Lung (tissue), 12 donors: ENCODE measurements around the gene TRA2A. TPM values are rescaled to one million over a fixed set of nuclear protein-coding genes. Genes with fewer than 3 reads are reported as not detected.

Experiments used
- ATAC-seq: fragments of 200-7000 bp; cut with Tn5 transposase; one replicate; pipeline ENCODE4 v1.9.1; 2020; ENCODE audit warnings: moderate number of reproducible peaks; ENCODE audit not compliant: insufficient read depth, low FRiP score
- DNase-seq, 3 donors: peaks; one replicate each; pipeline ENCODE4 v3.0.0-alpha.2; 2013 to 2017
- H3K27ac ChIP-seq, 2 donors: one replicate each; pipeline ENCODE4 v1.5.1; 2013; ENCODE audit warnings: mild to moderate bottlenecking in 2 of 2, moderate library complexity in 2 of 2, control low read depth in 1 of 2, inconsistent platforms in 1 of 2, low read depth in 1 of 2, low read length in 1 of 2
- H3K27me3 ChIP-seq, 3 donors: one replicate each; pipeline ENCODE4 v1.5.1; 2013; ENCODE audit warnings: low read length in 2 of 3; ENCODE audit not compliant: control insufficient read depth in 3 of 3, insufficient read depth in 3 of 3
- H3K36me3 ChIP-seq, 4 donors: one replicate each; pipeline ENCODE4 v1.5.1; 2013; ENCODE audit warnings: low read length in 4 of 4, mild to moderate bottlenecking in 1 of 4, moderate library complexity in 1 of 4; ENCODE audit not compliant: control insufficient read depth in 4 of 4, insufficient read depth in 4 of 4
- H3K4me1 ChIP-seq, 5 donors: one replicate each; pipeline ENCODE4 v1.5.1; 2013; ENCODE audit warnings: low read length in 5 of 5, mild to moderate bottlenecking in 2 of 5, moderate library complexity in 1 of 5; ENCODE audit not compliant: control insufficient read depth in 5 of 5, insufficient read depth in 5 of 5
- H3K4me3 ChIP-seq: one replicate; pipeline ENCODE4 v1.5.1; 2013; ENCODE audit warnings: mild to moderate bottlenecking, control low read depth, moderate library complexity
- H3K9ac ChIP-seq, 2 donors: one replicate each; pipeline ENCODE4 v1.5.1; 2013; ENCODE audit warnings: low read length in 2 of 2, control low read depth in 1 of 2; ENCODE audit not compliant: insufficient read depth in 1 of 2
- H3K9me3 ChIP-seq, 4 donors: one replicate each; pipeline ENCODE4 v1.5.1; 2013; ENCODE audit warnings: low read length in 3 of 4, mild to moderate bottlenecking in 1 of 4, moderate library complexity in 1 of 4; ENCODE audit not compliant: control insufficient read depth in 4 of 4, insufficient read depth in 3 of 4
- CTCF ChIP-seq: IDR thresholded peaks from 2 replicates; pipeline ENCODE4 v1.5.1; 2012; ENCODE audit warnings: mild to moderate bottlenecking; ENCODE audit errors: control extremely low read depth, extremely low read depth
- WGBS, 2 donors: extraction: QIAGEN DNeasy Blood & Tissue Kit; methylation state at CpG; one replicate each; pipeline ENCODE4 v1.1.7; 2013; 5-methylcytosine and 5-hydroxymethylcytosine counted together
- polyA plus RNA-seq, 2 donors: library from polyadenylated mRNA; stranded (reverse); fragments of 200-250 nt; gene quantifications; one replicate each; pipeline ENCODE4 v1.2.1, GENCODE V29; 2013
- total RNA-seq, 2 donors: library from RNA; depleted of rRNA in 1 of 2; stranded (reverse); fragments of >200 nt in 1 of 2; gene quantifications; one replicate each; pipeline ENCODE4 v1.2.1, GENCODE V29; 2014 to 2021
- donor health status: control.
- donor health status: control.
- donor health status: Bipolar disorder and iron deficiency.
- donor health status: healthy.
- donor health status: DM: yes; HTN: yes; CAD: no.

The TRA2A gene
- total and polyA plus RNA-seq, 4 donors: 46.3 to 99.0 (median 82.4) TPM

DNA sequence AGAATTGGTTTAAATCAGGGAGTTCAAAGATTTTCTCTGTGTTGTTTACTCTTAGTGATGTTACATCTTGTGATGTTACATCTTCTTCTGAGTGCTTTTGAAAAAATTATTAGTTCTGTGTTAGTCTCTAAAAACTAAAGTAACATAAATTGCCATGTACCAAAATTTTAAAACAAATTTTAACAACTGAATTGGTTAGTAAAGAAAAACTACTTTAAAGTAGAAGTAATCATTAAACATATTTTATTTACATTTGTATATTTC lies 56.3 kb downstream of the TRA2A start:
- TF ChIP-seq CTCF: no peak
- DNase-seq: no peak
- Histone ChIP-seq H3K4me1 (peaks cover 4 to 37% (median 11%) of the 10 kb centered on the region in 5 donors), H3K27ac (no peak overlapping the region), H3K9me3 (peaks cover 0 to 8% (median 0%) of the 10 kb centered on the region in 4 donors), H3K4me3 (no peak overlapping the region), H3K27me3 (peaks cover 0 to 10% (median 0%) of the 10 kb centered on the region in 3 donors), H3K9ac (no peak overlapping the region), H3K36me3 (no peaks in the 10 kb centered on the region)
- ATAC-seq: no peak

DNA sequence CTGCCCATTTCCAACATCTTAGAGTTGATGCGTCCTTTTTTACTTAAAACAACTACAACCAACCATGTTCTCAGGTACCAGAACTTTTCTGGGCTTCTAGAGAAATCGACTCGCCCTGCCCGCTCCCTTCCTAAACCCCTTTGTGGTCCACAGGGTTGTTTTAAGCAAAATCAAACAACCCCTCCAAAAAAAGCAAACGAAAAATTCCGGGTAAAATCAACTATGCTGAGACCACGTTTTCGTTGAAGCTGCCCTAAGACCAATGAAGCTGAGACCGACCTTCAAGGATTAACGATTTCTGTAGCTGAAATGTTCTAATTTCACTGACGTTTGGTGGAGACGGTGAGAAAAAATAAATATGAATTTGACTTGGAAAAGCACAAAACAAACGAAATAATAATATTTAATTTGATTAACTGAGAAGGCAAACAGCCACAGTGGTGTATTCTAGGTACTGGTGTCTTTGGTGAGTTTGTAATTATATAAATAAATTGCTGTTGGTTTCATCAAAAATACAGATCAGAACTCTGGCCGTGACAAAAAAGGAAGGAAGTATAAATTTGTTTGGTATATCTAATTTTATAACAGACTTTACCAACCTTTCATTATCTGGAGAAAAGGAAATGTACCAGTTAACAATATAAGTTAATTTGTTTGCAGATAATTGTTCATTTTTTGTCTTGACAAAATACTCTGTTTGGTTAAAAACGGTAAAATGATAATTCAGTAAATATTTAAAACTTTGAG lies 56.8 kb downstream of the TRA2A start:
- Histone ChIP-seq H3K9me3 (peaks cover 0 to 8% (median 0%) of the 10 kb centered on the region in 4 donors), H3K36me3 (no peaks in the 10 kb centered on the region), H3K4me3 (no peak overlapping the region), H3K9ac (peak overlapping the region; percentile 12 to 81), H3K4me1 (peaks cover 4 to 37% (median 11%) of the 10 kb centered on the region in 5 donors), H3K27me3 (peaks cover 0 to 10% (median 0%) of the 10 kb centered on the region in 3 donors), H3K27ac (no peak overlapping the region)
- 2 to 7% methylated on average over 15 of the region's 15 CpGs for whole genome bisulfite sequencing, 2 donors
- TF ChIP-seq CTCF: no peak
- peak in 1 of 3 donors; percentile 54 for DNase-seq
- ATAC-seq: no peak

DNA sequence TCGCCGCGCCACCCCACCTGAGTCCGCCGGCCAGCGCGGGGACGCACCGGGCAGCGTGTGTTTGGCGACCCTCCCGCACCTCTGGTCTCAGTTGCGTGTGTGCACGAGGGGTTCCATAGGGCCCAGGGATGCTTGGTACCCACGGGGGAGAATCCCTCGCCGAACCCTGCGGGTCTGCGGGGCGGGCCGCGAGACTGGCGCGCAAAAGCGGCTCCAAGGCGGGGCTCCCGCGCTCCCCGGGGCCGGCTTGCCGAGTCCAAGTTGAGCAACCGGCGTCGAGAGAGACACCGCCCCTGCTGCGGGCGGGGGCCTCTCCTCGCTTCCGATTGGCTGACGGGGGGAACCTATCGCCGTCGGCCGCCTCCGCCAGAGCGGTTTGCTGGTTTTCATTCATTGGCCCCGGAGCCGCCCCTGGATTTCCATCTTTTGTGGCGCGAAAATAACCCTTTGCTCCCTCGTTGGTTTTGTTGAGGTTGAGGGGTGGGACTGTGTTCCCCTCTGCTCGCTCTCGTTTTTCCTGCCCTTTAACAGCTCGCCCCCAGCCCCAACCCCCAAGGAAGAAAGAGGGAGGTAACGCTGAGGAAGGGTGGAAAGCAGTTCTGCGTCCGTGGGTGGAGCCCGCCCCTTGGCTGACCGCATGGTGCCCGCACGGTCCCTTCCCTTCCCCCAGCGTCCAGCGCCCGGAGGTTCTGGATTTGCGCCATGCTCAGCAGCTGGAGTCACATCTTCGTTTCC lies 57.5 kb downstream of the TRA2A start:
- peaks cover 0 to 9% (median 0%) of the 10 kb centered on the region in 4 donors for H3K9me3 ChIP-seq
- peak; percentile 85 for ATAC-seq
- H3K9ac ChIP-seq: peak overlapping the region; percentile 53 to 81
- peak overlapping the region; percentile 10 for H3K4me3 ChIP-seq
- no peak overlapping the region for H3K27ac ChIP-seq
- H3K4me1 ChIP-seq: peaks cover 4 to 37% (median 11%) of the 10 kb centered on the region in 5 donors
- WGBS, 2 donors: 2% methylated on average over 57 to 66 of the region's 66 CpGs
- TF ChIP-seq CTCF: no peak
- peak; percentile 99 for DNase-seq
- H3K36me3 ChIP-seq: peaks cover 0 to 1% (median 0%) of the 10 kb centered on the region in 4 donors
- H3K27me3 ChIP-seq: peaks cover 0 to 15% (median 0%) of the 10 kb centered on the region in 3 donors
